IPS-11a (cell line): ENCODE measurements around the gene ITGB1BP1.
A peak's percentile ranks its signal among the peaks of the same experiment; 100 is the strongest.

Experiments used
- H3K4me3 ChIP-seq: one replicate; pipeline ENCODE4 v1.5.1; 2013; ENCODE audit warnings: low read depth, low read length, control low read depth

The ITGB1BP1 gene

GRCh38 chr2:9428965-9429577, 5.7 kb upstream of the ITGB1BP1 start:
- H3K4me3 ChIP-seq = no peak overlapping the region

GRCh38 chr2:9424447-9425164, 1.3 kb upstream of the ITGB1BP1 start:
- peak overlapping the region; percentile 94 for H3K4me3 ChIP-seq

GRCh38 chr2:9423922-9424272, 569 bp upstream of the ITGB1BP1 start:
- H3K4me3 ChIP-seq = peak overlapping the region; percentile 94

- peak overlapping the region; percentile 94 for H3K4me3 ChIP-seq
These were observed 818 bp downstream of the ITGB1BP1 start for GRCh38 chr2:9422321-9423099.

GRCh38 chr2:9420495-9420894, 2.8 kb downstream of the ITGB1BP1 start:
- H3K4me3 ChIP-seq = no peak overlapping the region

- no peak overlapping the region for H3K4me3 ChIP-seq
These were observed 3.8 kb downstream of the ITGB1BP1 start for GRCh38 chr2:9419541-9419940.

GRCh38 chr2:9418746-9419145, 4.6 kb downstream of the ITGB1BP1 start:
- no peak overlapping the region for H3K4me3 ChIP-seq

- H3K4me3 ChIP-seq = no peak overlapping the region
These were observed 5.6 kb downstream of the ITGB1BP1 start for GRCh38 chr2:9417725-9418124.

- no peak overlapping the region for H3K4me3 ChIP-seq
These were observed 6.4 kb downstream of the ITGB1BP1 start for GRCh38 chr2:9416962-9417316.

GRCh38 chr2:9416267-9416961, 6.9 kb downstream of the ITGB1BP1 start:
- H3K4me3 ChIP-seq = no peak overlapping the region

GRCh38 chr2:9415516-9416169, 7.7 kb downstream of the ITGB1BP1 start:
- H3K4me3 ChIP-seq = no peak overlapping the region

- no peak overlapping the region for H3K4me3 ChIP-seq
These were observed 10.5 kb downstream of the ITGB1BP1 start for GRCh38 chr2:9412781-9413180.

- H3K4me3 ChIP-seq = no peak overlapping the region
These were observed 13.2 kb downstream of the ITGB1BP1 start for GRCh38 chr2:9410108-9410507.

GRCh38 chr2:9408641-9409151, 14.6 kb downstream of the ITGB1BP1 start:
- H3K4me3 ChIP-seq = no peak overlapping the region

GRCh38 chr2:9407363-9407811, 15.9 kb downstream of the ITGB1BP1 start:
- H3K4me3 ChIP-seq = no peak overlapping the region

- H3K4me3 ChIP-seq = no peak overlapping the region
These were observed 16.6 kb downstream of the ITGB1BP1 start for GRCh38 chr2:9406529-9407362.

- H3K4me3 ChIP-seq = no peak overlapping the region
These were observed 17.7 kb downstream of the ITGB1BP1 start for GRCh38 chr2:9405636-9406035.

GRCh38 chr2:9404451-9404850, 18.9 kb downstream of the ITGB1BP1 start:
- H3K4me3 ChIP-seq = no peak overlapping the region

GRCh38 chr2:9403924-9404323, 19.4 kb downstream of the ITGB1BP1 start:
- H3K4me3 ChIP-seq = no peak overlapping the region
